ENCODE results near the gene PRR23B.

Gene PRR23B

DNA sequence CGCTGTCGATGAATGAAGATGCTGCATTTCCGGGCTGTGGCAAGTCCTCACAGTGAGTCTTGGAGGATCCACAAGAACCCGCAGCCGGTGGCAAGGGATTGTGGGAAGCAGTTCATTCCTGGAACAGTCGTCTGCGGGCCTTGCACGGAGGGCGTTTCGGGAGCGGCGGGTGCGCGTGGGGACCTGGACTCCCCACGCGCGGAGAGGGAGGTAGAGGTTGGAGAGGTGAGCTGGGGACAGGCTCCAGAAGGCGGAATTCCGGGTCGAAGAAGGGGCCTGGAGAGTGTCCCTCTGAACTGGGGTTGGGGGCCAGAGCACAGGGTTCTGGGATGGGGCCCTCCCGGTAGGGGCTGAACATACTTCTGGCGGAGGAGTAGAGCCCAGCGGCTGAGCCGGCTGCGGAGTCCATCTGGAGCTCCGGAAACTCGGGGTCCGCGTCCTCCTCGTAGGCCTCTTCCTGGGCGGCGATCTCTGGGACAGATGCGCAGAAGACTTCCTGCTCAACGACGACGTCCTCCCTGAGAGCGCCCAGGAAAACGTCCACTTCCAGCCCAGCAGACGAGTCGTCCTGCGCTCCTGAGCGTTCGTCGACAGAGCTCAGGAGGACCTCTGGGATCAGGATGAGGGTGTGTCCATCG lies 15.3 kb downstream of the PRR23B start:
- Histone ChIP-seq H3K9ac (ENCODE audit: low read length) (no peak overlapping the region), H3K9me3 (ENCODE audit: low read length) (no peaks in the 10 kb centered on the region), H3K27ac (ENCODE audit: low read depth, low read length, poor library complexity, severe bottlenecking) (no peak overlapping the region), H3K27me3 (ENCODE audit: insufficient read depth, low read length) (no peaks in the 10 kb centered on the region), H3F3A (ENCODE audit: insufficient read depth, low read length) (no peaks in the 10 kb centered on the region), H3K4me3 (ENCODE audit: low read depth, low read length, poor library complexity, severe bottlenecking) (no peak overlapping the region), H4K20me1 (ENCODE audit: insufficient read depth, low read length) (no peaks in the 10 kb centered on the region), H3K36me3 (ENCODE audit: insufficient read depth, low read length) (no peaks in the 10 kb centered on the region), H3K79me2 (ENCODE audit: insufficient read depth, low read length) (no peaks in the 10 kb centered on the region), H3K9me2 (ENCODE audit: low read depth, low read length) (peaks cover 2% of the 10 kb centered on the region; the same call in 1 of the 2 replicates), H3K4me1 (ENCODE audit: insufficient read depth, low read length, severe bottlenecking) (no peaks in the 10 kb centered on the region), H2AFZ (ENCODE audit: low read length) (no peak overlapping the region), H3K4me2 (ENCODE audit: low read length) (no peak overlapping the region)
- TF ChIP-seq EZH2 (IDR thresholded peaks at IDR 0.05; ENCODE audit: borderline replicate concordance, low read length): no peak
- TF ChIP-seq, protein P1, sequence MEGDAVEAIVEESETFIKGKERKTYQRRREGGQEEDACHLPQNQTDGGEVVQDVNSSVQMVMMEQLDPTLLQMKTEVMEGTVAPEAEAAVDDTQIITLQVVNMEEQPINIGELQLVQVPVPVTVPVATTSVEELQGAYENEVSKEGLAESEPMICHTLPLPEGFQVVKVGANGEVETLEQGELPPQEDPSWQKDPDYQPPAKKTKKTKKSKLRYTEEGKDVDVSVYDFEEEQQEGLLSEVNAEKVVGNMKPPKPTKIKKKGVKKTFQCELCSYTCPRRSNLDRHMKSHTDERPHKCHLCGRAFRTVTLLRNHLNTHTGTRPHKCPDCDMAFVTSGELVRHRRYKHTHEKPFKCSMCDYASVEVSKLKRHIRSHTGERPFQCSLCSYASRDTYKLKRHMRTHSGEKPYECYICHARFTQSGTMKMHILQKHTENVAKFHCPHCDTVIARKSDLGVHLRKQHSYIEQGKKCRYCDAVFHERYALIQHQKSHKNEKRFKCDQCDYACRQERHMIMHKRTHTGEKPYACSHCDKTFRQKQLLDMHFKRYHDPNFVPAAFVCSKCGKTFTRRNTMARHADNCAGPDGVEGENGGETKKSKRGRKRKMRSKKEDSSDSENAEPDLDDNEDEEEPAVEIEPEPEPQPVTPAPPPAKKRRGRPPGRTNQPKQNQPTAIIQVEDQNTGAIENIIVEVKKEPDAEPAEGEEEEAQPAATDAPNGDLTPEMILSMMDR (IDR thresholded peaks at IDR 0.05; ENCODE audit: low read length): no peak

DNA sequence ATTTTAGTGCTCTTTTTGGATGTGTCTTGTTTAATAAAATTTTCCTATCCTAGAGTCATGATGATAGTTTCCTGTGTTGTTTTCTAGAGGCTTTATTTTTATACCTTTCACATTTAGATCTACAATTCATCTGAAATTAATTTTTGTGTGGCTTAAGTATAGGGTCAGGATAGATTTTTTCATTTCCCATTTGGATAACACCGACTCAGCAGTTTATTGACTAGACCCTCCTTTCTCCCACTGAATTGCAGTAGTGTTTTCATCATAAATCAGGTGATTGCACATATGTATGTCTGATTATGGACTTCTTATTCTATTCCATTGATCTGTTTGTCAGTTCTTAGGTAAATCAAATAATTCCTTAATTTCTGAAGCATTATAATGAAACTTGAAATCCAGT lies 25.0 kb downstream of the PRR23B start:
- H3K27me3 ChIP-seq (ENCODE audit: insufficient read depth, low read length): no peaks in the 10 kb centered on the region
- H3K4me2 ChIP-seq (ENCODE audit: low read length): no peak overlapping the region
- no peaks in the 10 kb centered on the region for H3F3A ChIP-seq (ENCODE audit: insufficient read depth, low read length)
- no peaks in the 10 kb centered on the region for H4K20me1 ChIP-seq (ENCODE audit: insufficient read depth, low read length)
- H3K9ac ChIP-seq (ENCODE audit: low read length): no peak overlapping the region
- no peaks in the 10 kb centered on the region for H3K36me3 ChIP-seq (ENCODE audit: insufficient read depth, low read length)
- no peak overlapping the region for H2AFZ ChIP-seq (ENCODE audit: low read length)
- H3K4me1 ChIP-seq (ENCODE audit: insufficient read depth, low read length, severe bottlenecking): no peaks in the 10 kb centered on the region
- no peaks in the 10 kb centered on the region for H3K79me2 ChIP-seq (ENCODE audit: insufficient read depth, low read length)
- TF ChIP-seq EZH2 (IDR thresholded peaks at IDR 0.05; ENCODE audit: borderline replicate concordance, low read length): no peak
- TF ChIP-seq, protein P1 (IDR thresholded peaks at IDR 0.05; ENCODE audit: low read length): no peak
- no peak overlapping the region for H3K4me3 ChIP-seq (ENCODE audit: low read depth, low read length, poor library complexity, severe bottlenecking)
- H3K9me3 ChIP-seq (ENCODE audit: low read length): no peaks in the 10 kb centered on the region
- no peak overlapping the region for H3K27ac ChIP-seq (ENCODE audit: low read depth, low read length, poor library complexity, severe bottlenecking)
- H3K9me2 ChIP-seq (ENCODE audit: low read depth, low read length): no peaks in the 10 kb centered on the region

DNA sequence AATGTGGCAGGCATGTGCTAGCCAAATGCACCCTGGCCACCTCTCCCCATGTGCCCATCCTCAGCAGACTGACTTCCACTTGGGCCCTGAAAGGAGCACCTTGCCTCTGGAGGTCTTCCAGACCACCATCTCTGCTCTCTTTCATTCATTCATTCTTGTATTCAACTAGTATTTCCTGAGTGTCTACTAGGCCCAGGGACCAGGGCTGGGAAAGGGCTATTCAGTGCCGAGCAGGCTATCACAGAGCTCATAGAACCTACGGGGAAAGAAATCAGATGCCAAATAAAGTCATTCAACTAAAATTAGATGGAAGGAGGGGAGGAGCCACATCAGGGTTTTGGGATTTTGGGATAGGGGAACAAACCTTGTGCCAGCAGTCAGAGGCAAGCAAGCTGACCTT lies 33.5 kb downstream of the PRR23B start:
- Histone ChIP-seq H3K4me2 (ENCODE audit: low read length) (no peak overlapping the region), H3F3A (ENCODE audit: insufficient read depth, low read length) (no peaks in the 10 kb centered on the region), H3K36me3 (ENCODE audit: insufficient read depth, low read length) (no peaks in the 10 kb centered on the region)

More for the DNA sequence above, 33.5 kb downstream of the PRR23B start:
- H3K9ac ChIP-seq (ENCODE audit: low read length): no peak overlapping the region
- no peaks in the 10 kb centered on the region for H4K20me1 ChIP-seq (ENCODE audit: insufficient read depth, low read length)
- H2AFZ ChIP-seq (ENCODE audit: low read length): no peak overlapping the region
- no peaks in the 10 kb centered on the region for H3K9me3 ChIP-seq (ENCODE audit: low read length)
- no peak overlapping the region for H3K27ac ChIP-seq (ENCODE audit: low read depth, low read length, poor library complexity, severe bottlenecking)
- TF ChIP-seq, protein P1 (IDR thresholded peaks at IDR 0.05; ENCODE audit: low read length): no peak
- TF ChIP-seq EZH2 (IDR thresholded peaks at IDR 0.05; ENCODE audit: borderline replicate concordance, low read length): no peak
- H3K9me2 ChIP-seq (ENCODE audit: low read depth, low read length): no peaks in the 10 kb centered on the region
- H3K4me1 ChIP-seq (ENCODE audit: insufficient read depth, low read length, severe bottlenecking): no peaks in the 10 kb centered on the region
- no peaks in the 10 kb centered on the region for H3K79me2 ChIP-seq (ENCODE audit: insufficient read depth, low read length)
- H3K4me3 ChIP-seq (ENCODE audit: low read depth, low read length, poor library complexity, severe bottlenecking): no peak overlapping the region
- H3K27me3 ChIP-seq (ENCODE audit: insufficient read depth, low read length): no peaks in the 10 kb centered on the region
